Progenitor cell of endocrine pancreas (in vitro differentiated cells): Measurements from ENCODE around the gene DDX25. TPM values are rescaled to one million over a fixed set of nuclear protein-coding genes. Genes with fewer than 3 reads are reported as not detected.

ENCODE experiments used
- DNase-seq: peaks from one replicate; pipeline ENCODE4 v3.0.0; 2021; ENCODE audit warnings: low spot score; ENCODE audit not compliant: unreplicated experiment
- H3K27ac Mint-ChIP-seq: 2 replicates; pipeline ENCODE4 v1.8.0; 2021; ENCODE audit warnings: mild to moderate bottlenecking, moderate library complexity, mixed read lengths
- H3K27me3 Mint-ChIP-seq: 2 replicates; pipeline ENCODE4 v1.8.0; 2021; ENCODE audit warnings: mixed read lengths
- H3K36me3 Mint-ChIP-seq: 2 replicates; pipeline ENCODE4 v1.8.0; 2022; ENCODE audit warnings: mixed read lengths; ENCODE audit not compliant: insufficient read depth
- H3K4me1 Mint-ChIP-seq: 2 replicates; pipeline ENCODE4 v1.8.0; 2021; ENCODE audit warnings: low read depth, mixed read lengths
- H3K4me3 Mint-ChIP-seq: 2 replicates; pipeline ENCODE4 v1.8.0; 2021; ENCODE audit warnings: low read depth, mild to moderate bottlenecking, moderate library complexity, mixed read lengths
- H3K9me3 Mint-ChIP-seq: 2 replicates; pipeline ENCODE4 v1.8.0; 2021; ENCODE audit warnings: low read depth, mixed read lengths
- CTCF ChIP-seq: fragments of 200-600 bp; sonication (generic); IDR thresholded peaks from one replicate; pipeline ENCODE4 v1.5.0; 2021; ENCODE audit warnings: antibody characterized with exemption, mild to moderate bottlenecking; ENCODE audit not compliant: unreplicated experiment
- total RNA-seq: library from RNA; stranded (reverse); gene quantifications from 2 replicates; pipeline ENCODE4 v1.2.1, GENCODE V29; 2021

The DDX25 gene
- total RNA-seq, 1 donor from 2014 or later: 3.8 TPM

DNA sequence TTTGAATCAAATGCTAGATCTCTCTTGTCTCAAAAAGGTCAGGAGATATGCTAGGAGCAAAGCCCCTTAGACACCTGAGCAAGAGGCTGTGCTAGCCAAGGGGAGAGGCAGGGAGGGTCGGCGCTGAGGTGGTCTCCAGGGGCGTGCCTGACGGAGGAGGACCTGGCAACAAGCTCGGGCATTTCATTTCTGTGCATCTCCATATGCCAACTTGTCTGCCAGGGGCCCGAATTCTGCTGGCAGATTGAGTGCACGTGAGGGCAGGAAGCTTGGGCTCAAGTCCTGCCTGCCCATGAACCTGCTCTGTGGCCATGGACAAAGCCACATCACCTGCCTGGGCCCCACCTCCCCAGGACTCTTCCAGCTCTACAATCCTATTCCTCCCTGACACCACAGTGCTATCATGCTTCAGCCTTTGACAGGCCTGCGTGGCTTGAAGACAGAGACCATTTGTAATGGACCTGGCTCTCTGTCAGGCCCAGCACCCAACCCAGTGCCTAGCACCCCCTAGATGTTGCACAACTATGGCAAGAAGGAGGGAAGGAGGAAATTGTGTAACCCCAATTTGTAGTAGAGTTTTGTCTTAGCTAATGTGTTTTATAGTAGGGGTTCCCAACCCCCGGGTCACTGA lies 25.3 kb downstream of the DDX25 start:
- no peak for TF ChIP-seq CTCF
- DNase-seq: no peak
- Mint-ChIP-seq H3K4me3 (no peak overlapping the region), H3K27me3 (peaks cover 8% of the 10 kb centered on the region), H3K4me1 (peaks cover 5% of the 10 kb centered on the region), H3K36me3 (no peaks in the 10 kb centered on the region), H3K27ac (no peak overlapping the region), H3K9me3 (no peaks in the 10 kb centered on the region)

DNA sequence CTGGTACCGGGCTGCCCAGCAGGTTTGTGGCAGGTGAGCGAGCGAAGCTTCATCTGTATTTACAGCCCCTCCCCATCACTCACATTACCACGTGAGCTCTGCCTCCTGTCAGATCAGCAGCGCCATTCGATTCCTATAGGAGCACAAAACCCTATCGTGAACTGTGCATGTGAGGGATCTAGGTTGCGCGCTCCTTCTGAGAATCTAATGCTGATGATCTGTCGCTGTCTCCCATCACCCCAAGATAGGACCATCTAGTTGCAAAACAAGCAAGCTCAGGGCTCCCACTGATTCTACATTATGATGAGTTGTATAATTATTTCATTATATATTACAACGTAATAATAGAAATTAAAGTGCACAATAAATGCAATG lies 25.8 kb downstream of the DDX25 start:
- no peak for DNase-seq
- Mint-ChIP-seq H3K4me1 (peaks cover 5% of the 10 kb centered on the region), H3K27me3 (peaks cover 8% of the 10 kb centered on the region), H3K9me3 (no peaks in the 10 kb centered on the region), H3K36me3 (no peaks in the 10 kb centered on the region), H3K27ac (no peak overlapping the region), H3K4me3 (no peak overlapping the region)
- no peak for TF ChIP-seq CTCF

DNA sequence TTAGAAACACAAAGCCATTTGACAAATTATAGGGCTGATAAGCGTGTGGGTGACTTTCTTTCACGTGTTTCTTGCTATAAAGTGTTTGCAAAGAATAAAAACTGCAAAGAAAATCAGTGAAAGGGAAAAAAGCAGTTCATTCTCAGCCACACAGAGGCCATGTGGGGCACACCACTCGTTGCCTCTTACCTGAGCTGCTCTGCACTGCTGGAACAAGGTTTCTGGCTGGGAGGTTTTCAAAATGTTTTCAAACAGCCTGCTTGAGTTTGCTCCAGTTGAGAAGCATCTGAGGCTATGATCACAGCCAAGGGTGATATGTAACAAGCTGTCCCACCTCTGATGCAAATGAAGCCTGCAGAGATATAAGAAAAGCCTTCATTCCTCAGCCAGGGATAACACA lies 26.8 kb downstream of the DDX25 start:
- TF ChIP-seq CTCF: no peak
- DNase-seq: no peak
- Mint-ChIP-seq H3K4me3 (no peak overlapping the region), H3K4me1 (peaks cover 7% of the 10 kb centered on the region), H3K9me3 (no peaks in the 10 kb centered on the region), H3K27me3 (peaks cover 8% of the 10 kb centered on the region), H3K27ac (no peak overlapping the region), H3K36me3 (no peaks in the 10 kb centered on the region)

- no peak for DNase-seq
- TF ChIP-seq CTCF: no peak
- Mint-ChIP-seq H3K9me3 (no peaks in the 10 kb centered on the region), H3K4me3 (no peak overlapping the region), H3K27me3 (peaks cover 8% of the 10 kb centered on the region), H3K36me3 (no peaks in the 10 kb centered on the region), H3K4me1 (peaks cover 7% of the 10 kb centered on the region), H3K27ac (no peak overlapping the region)
Observed at GRCh38 chr11:125931668-125932067, 27.4 kb downstream of the DDX25 start.

DNA sequence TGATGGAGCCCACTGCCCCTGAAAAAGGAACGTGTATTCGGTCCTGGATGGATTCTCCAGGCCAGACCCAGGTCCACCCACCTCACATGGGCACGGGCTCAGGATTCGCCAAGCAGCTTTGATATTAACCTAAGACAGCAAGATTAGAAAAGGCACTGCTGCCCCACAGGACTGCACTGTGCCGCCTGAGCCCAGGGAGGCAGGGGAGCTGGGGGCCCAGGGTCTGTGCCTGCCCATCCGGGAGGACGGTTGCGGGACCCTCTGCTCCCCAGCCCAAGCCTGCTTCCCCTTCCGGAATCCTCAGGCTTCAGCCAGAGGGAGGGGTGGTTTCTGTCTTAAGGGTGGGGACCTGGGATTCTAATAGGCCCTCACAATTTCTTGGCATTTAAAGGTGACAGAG lies 28.0 kb downstream of the DDX25 start:
- Mint-ChIP-seq H3K27ac (no peak overlapping the region), H3K27me3 (peaks cover 2% of the 10 kb centered on the region), H3K36me3 (no peaks in the 10 kb centered on the region), H3K9me3 (no peaks in the 10 kb centered on the region), H3K4me3 (no peak overlapping the region), H3K4me1 (peaks cover 7% of the 10 kb centered on the region)
- no peak for DNase-seq
- TF ChIP-seq CTCF: no peak
